GM19467 (cell line): ENCODE measurements around the gene DDIT4.
"Not testable (repeated sequence)": the region's sequence is repeated elsewhere in the genome, so short reads cannot be mapped to it uniquely, and the experiment has no call there.

ENCODE experiments used
- ATAC-seq: cut with Tn5 transposase; IDR thresholded peaks from one replicate; pipeline ENCODE4 v1.9.1; 2021; ENCODE audit warnings: mild to moderate bottlenecking, moderate library complexity; ENCODE audit not compliant: unreplicated experiment

The DDIT4 gene

GRCh38 chr10:72285972-72286521 lies 12.3 kb downstream of the DDIT4 start:
- no peak for ATAC-seq

GRCh38 chr10:72291019-72291532 lies 17.4 kb downstream of the DDIT4 start:
- ATAC-seq = no peak

- ATAC-seq = no peak
Measured at GRCh38 chr10:72292223-72292691, 18.5 kb downstream of the DDIT4 start.

GRCh38 chr10:72295330-72295910 lies 21.7 kb downstream of the DDIT4 start:
- ATAC-seq = no peak

- not testable (repeated sequence) for ATAC-seq
Measured at GRCh38 chr10:72296829-72297280, 23.1 kb downstream of the DDIT4 start.

GRCh38 chr10:72297281-72297804 lies 23.6 kb downstream of the DDIT4 start:
- ATAC-seq = peak; percentile 56

GRCh38 chr10:72297805-72298591 lies 24.3 kb downstream of the DDIT4 start:
- peak; percentile 64 for ATAC-seq

- ATAC-seq = no peak
Measured at GRCh38 chr10:72298592-72299519, 25.1 kb downstream of the DDIT4 start.

- no peak for ATAC-seq
Measured at GRCh38 chr10:72303424-72304128, 29.9 kb downstream of the DDIT4 start.

GRCh38 chr10:72306215-72306760 lies 32.6 kb downstream of the DDIT4 start:
- ATAC-seq = no peak

- ATAC-seq = not testable (repeated sequence)
Measured at GRCh38 chr10:72307711-72308110, 34.0 kb downstream of the DDIT4 start.

- ATAC-seq = no peak
Measured at GRCh38 chr10:72308320-72308987, 34.7 kb downstream of the DDIT4 start.

GRCh38 chr10:72309290-72310240 lies 35.8 kb downstream of the DDIT4 start:
- no peak for ATAC-seq

- no peak for ATAC-seq
Measured at GRCh38 chr10:72310241-72310633, 36.5 kb downstream of the DDIT4 start.

GRCh38 chr10:72310636-72311035 lies 36.9 kb downstream of the DDIT4 start:
- ATAC-seq = no peak

GRCh38 chr10:72311667-72312066 lies 37.9 kb downstream of the DDIT4 start:
- no peak for ATAC-seq

- no peak for ATAC-seq
Measured at GRCh38 chr10:72312865-72313391, 39.2 kb downstream of the DDIT4 start.

GRCh38 chr10:72314263-72314662 lies 40.5 kb downstream of the DDIT4 start:
- ATAC-seq = no peak
